NCI-H345 treated with DMSO at 0.1 percent for 48 hours (cell line): ENCODE data around the gene PCSK4.

Experiments
- DNase-seq: peaks from one replicate; lab custom pipeline; 2025; ENCODE audit not compliant: unreplicated experiment; lab: John Stamatoyannopoulos, UW

PCSK4 gene

DNA sequence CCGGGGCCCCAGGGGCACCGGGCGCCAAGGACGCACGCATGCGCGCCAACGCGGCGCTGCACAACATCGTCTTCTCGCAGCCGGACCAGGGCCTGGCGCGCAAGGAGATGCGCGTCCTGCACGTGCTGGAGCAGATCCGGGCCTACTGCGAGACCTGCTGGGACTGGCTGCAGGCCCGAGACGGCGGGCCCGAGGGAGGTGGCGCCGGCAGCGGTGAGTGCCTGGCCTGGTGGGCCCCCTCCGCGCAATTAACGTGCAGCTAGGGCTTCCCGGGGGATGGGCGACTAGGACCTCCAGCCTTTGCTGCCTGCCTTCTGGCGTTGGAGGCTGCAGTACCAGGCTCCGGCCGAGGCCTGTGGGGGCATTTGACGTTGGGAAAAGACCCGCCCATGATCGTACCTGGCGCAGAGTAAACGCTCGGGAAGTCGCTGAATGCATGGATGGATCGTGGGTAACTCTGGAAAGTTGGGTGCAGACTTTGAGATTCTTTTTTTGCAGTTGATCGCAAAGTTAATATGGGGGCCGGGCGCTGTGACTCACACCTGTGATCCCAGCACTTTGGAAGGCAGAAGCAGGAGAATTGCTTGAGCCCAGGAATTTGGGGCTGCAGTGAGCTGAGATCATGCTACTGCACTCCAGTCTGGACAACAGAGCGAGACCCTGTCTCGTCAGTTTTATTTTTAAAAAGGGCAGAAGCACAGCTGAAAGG is 33.0 kb downstream of the PCSK4 start:
- no peak for DNase-seq

DNA sequence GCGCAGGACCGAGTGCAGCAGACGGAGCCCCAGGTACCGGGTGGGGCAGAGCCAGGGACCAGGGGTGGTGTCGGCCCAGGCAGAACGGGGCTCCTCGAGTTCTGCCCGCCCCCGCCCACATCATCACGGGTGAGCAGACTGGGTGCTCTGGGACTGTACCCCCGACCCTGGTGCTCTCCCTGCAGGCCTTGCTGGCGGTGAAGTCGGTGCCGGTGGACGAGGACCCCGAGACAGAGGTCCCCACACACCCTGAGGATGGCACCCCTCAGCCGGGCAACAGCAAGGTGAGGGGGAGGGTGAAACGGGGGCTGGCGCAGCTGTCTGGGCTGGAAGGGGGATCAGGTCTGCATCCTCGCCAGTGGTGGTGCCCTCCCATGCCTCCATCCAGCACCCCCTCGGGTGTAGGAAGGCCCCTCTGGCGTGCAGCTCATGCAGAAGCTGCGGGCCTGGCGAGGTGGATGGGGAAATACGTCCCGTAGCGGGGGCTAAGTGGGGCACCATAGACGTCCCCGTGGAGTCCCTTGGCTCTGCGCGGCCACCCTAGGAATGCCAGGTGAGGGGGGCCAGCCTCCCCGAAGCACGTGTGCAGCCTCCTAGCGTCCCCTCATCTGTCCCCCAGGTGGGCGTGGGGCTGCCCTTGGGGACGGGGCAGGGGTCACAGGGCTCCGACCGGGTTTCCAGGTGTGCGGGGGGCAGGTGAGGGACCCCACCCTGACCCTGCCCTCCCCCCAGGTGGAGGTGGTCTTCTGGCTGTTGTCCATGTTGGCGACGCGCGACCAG is 33.8 kb downstream of the PCSK4 start:
- no peak for DNase-seq

DNA sequence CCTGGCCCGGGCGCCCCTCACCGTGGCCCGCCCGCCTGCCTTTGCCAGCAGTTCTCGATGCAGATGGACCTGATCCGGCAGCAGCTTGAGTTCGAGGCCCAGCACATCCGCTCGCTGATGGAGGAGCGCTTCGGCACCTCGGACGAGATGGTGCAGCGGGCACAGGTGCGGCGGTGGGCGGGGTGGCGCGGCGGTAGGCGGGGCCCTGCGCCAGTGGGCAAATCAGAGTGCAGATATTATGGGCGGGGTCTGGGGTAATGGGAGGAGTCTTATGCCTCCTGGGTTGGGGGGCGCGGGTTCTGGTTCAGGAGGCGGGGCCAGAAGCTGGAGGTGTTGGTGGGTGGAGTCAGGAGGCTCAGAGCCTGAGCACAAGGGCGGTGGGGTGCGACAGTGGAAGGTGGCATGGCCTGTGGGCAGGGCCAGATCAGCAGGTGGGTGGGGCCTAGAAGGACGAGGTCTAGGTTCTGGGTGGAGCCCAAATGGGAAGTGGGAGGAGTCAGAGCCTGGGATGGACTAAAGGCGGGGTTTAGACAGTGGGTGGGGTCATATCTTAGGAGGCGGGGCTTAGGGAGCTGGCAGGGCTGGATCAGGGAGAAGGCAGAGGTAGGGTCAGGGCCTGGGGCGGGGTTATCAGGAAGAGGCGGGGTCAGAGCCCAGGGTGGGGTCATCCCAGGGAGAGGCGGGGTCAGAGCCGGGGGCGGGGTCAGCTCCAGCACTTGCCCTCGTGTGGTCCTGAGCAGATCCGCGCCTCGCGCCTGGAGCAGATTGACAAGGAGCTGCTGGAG is 34.6 kb downstream of the PCSK4 start:
- no peak for DNase-seq

DNA sequence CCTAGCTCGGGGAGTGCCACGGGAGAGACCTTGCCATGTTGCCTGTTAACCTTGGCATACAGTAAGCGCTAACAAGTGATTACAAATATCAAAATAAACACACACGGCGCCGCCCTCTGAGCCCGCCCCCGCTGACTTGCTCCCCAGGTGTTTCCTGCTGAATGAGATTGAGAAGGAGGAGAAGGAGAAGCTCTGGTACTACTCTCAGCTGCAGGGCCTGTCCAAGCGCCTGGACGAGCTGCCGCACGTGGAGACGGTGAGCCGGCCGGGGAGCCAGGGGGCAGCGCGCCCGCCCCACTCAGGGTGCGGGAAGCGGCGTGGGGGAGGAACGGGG is 35.2 kb downstream of the PCSK4 start:
- DNase-seq = no peak

DNA sequence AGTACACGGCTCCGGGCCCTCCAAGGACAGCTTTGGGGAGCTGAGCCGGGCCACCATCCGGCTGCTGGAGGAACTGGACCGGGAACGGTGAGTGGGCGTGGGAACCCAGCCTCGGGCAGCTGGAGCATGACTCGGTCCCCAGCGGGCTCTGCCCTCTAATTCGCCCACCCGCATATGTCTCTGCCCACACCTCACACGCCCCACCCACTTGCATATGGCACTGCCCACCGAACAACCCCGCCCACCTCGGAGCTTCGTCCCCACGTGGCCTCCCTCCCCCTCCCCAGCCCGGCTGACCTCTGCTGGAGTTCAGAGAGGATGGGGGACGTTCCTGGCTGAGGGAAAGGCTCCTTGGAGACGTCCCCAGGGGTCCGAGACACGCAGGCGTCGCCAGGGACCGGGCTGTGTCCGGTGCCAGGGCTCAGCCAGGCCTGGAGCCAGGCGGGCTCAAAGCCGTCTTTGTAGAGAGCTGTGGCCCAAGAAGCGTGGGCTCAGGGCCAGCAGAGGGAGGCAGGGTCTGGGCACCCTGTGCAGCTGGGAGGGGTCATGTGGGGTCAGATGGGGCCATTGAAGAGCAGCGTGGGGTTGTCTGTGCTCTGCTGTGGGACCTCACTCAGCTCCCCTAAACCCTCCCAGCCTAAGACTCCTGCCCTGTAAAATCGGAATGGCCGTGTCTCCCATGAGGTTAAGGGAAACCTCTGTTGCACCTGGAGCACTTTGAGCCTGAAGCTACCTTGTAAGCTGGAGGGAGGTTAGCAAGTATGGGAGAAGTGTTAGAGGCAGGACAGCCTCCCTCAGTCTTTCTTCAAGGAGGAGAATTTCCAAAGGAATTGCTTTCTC is 36.4 kb downstream of the PCSK4 start:
- DNase-seq = no peak

DNA sequence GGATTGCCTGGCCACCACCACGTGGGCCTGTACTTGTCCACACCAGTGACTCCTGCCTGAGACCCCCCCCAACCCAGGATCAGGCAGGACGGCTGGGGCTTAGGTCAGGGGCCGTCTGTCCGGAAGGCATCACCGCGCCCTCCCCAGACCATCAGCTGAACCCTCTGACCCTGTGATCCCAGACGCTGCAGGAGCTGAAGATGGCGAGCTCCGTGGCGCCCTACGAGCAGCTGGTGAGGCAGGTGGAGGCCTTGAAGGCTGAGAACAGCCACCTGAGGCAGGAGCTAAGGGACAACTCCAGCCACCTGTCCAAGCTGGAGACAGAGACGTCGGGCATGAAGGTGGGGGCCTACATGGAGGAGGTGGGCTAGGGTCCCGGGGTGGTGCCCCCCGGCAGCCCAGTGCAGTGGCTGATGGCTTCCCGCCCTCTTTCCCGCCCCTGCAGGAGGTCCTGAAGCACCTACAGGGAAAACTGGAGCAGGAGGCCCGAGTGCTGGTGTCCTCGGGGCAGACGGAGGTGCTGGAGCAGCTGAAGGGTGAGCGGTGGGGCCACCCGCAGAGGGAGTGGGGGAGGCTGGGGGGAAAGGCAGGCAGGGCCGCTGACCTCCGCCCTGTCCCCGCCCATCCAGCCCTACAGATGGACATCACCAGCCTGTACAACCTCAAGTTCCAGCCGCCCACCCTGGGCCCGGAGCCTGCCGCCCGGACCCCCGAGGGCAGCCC is 37.2 kb downstream of the PCSK4 start:
- no peak for DNase-seq

DNA sequence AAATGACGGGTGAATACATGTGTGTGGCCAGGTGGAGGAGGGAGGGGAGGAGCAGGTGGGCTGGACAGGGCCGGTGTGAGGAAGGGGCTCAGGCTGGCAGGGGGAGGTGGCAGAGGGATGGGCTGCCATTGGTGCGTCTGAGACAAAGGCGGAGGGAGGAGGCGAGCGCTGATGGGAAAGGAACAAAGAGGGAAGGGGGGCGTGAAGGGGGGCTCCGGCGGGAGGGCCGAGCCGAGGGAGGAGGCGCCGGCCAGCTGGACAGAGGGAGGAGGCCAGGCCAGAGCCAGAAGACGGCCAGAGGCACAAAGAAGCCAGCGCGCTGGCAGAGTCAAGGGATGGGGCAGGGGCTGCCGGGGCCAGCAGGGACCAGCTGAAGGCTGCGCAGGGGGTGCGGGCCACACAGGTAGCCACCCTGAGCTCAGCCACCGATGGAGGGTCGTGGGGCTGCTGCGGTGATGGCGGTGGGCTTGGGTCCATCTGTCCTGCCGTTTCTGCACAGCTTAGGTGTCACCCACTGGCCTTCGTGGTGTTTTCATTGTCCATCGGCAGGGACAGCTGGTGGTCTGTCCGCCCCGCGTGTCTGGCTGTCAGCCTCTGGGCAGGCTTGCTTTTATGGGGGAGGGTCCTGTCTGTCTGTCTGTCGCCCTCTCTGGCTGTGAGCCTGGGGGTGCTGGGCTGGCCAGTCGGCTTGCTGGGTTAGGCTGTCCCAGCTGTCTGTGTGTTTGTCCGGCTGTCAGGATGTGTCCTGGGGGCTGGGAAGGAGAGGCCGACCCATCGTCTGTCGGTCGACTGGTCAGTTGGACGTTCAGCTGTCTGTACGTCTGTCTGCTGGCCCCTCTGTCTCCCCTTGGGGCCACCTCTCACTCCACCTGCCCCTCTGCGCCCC is 38.0 kb downstream of the PCSK4 start:
- no peak for DNase-seq

DNA sequence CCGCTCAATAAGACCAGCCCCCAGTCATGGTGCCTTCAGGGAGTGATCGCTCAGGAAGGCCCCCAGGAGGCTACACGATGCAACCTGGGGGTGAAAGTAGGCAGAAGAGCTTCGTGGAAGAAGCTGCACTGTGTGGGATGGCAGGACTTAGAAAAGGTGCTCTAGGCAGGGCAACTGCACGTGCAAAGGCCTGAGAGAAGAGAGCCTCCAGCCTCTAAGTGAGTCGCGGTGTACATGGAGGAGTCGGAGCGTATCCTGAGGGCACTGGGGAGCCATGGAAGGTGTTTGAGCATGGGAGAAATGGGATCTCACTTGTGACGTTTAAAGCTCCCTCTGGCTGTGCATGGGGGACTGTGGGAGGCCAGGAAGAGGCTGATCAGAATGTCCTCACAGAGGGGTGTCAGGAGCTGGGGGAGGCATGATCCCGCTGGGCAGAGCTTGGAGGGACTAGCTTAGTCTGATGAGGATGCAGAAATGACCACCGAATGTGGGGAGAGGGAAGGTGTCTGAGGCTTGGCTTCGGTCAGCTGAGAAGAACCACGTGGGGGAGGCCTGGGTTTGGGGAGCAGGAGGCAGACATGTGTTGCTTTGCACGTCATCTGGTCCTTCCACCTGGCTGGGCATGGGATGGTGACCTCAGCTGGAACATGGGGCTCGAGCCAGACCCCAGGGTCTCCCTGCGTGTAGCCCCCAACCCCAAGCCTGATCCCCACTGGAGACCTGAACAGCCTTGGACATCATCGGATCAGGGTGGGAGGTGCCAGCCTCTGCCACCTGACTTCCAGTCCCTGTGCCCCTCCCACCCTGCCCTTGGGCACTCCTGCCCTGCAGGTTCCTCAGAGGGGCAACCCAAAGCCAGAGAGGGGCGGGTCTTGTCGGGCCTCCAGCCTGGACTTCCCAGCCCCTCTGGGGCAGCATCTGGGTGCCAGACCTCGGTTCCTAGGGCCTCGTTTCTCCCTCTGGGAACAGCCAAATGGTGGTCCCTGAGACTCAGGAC is 39.1 kb downstream of the PCSK4 start:
- DNase-seq = no peak

DNA sequence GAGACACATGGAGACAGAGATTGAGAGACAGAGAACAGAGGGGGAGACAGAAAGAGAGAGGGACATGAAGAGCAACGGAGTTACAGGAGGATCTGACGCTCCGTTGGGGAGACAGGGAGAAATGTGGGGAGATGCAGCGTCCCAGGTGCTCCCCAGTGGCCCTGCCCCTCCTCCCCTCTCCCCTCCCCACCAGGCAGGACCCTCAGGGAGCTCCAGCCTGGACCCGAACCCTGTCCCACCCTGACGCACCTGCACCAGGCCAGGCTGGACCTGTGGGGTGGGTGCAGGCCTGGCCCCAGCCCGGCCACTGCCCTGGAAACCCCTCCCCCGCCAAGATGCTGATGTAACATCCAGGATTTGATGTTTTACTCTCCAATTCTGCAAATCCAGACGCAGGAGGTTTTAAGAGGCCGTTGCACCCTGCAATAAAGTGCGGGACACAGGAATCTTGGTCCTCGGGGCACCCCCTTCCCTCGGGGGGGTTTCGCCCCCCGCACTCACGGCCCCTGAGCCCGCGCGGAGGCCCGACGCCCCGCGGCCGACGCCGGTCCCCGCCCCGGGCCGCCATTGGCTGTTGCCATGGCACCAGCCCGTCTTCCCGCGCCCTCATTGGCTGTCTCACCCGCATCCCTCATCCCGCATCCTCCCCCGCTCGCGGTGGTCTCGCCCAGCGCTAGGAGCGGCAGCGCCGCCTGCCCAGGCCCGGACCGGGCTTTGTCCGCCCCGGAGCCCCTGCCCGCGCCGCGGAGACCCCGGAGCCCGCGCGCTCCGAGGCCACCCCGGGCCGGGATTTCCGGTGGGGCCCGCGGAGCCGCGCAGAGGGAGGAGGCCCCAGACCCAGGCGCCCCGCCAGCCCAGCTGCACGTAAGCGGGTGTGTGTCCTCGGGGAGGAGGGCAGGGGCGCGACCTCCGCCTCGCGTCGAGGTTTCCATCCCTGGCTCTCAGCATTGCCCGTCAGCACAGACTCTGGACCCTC is 40.4 kb downstream of the PCSK4 start, which contains the start of gene APC2:
APC2 (plus strand) TSS at position 655 of the 976 bp plus-strand sequence. CDS start 2,881 bp downstream, outside the sequence.
- peak; percentile 57 for DNase-seq

DNA sequence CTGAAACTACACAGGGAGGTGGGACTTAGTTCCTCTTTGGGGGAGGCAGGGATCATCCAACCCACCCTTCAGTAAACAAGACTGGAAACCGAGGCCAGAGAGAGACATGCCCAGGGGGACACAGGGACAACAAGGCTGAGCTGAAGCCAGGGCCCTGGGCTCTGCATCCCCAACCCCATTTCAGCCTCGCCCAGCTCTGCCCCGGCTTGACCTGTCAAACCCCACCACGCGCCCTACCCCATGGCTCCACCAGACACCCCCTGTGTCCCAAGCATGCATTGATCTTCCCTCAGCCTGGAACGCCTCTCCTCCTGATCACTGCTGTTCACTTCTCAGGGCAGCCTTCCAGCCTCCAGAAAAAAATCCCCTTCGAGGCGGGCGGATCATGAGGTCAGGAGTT is 42.2 kb downstream of the PCSK4 start:
- DNase-seq = no peak

DNA sequence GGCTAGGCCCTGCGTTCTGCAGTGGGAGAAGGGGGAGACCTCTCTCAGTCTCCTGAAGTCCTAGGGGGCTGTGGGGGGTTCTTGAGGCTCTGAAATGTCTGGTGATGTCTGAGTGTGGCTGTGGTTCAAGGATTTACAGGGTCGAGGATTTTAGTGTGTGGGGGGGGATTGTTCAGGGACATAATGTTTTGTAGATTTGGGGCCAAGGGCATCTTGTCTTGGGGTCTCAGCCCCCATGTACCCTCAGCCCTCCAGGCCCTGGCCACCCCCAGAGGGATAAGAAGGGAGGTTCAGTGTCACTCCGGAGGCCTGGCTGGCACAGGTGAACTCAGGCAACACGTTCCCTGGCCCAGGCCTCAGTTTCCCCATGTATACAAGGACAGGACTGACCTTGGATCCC is 42.6 kb downstream of the PCSK4 start:
- DNase-seq = no peak

DNA sequence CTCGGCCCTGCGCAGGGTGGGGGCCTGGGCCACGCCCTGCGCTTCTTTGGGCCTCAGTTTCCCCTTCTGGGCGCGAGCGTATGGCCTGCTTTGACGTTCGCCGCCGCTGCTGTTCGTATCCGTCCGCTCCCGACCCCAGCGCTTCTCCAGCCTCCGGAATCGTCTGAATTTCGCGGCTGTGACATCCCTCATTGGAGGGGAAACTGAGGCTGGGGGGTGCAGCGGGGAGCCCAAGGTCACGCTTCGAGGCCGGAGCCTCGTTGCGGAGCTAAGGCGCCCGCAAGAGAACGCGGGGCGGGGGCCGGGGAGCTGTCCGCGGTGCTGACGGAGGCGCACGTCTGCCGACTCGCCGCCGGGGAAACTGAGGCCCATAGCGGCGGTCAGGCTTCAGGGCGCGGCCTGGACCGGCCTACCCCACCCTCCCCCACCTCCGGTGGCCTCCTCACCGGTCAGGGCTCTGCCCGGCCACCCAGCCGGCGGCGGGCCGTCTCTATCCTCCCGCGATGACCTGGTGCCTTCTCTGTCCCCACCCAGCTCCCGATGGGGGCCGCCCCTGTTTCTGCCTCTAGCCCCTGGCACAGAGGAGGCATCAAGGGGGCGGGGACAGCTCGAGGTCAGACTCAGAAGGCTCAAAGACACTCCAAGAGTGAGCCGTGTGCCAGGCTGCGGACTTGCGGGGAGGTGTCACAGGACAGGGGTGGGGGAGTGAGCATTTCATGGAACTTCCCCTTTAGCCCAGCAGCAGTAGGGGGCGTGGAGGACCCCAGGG is 43.3 kb downstream of the PCSK4 start:
- DNase-seq = no peak

DNA sequence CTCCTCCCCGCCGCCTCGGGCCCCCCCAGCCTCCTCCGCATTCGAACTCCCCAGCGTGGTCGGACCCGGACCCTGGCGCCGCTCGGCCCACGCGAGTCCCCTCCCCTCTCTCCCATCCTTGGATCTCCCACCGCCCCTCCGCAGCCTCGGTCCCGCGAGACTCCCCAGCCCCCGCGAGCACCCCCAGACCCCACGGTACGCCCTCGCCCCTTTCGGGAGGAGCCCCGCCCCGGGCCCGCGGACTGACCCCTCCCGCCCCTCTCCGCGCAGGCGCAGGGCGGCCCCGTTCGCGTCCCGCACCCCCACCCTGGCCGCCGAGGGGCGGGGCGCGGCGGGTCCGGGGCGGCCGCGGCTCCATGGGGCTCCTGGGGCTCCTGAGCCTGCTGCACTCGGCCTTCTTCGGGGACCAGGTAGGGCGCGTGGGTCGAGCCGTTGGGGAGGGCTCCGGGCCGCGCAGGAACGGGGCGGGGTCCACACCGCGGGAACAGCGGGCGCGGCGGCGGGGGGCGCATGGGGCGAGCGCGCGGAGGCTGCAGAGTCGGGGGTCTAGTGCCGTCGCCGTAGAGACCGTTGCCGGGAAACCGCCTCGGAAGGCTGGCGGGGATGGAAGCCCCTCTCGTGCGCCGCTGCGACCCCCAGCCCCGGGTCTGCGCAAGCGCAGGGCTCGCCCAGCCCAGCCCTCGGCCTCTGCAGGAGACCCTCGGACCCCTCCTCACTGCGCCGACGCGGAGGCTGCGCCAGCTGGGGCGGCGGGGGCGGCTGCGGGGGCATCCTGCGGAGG is 44.0 kb downstream of the PCSK4 start:
- DNase-seq = peak; percentile 26

DNA sequence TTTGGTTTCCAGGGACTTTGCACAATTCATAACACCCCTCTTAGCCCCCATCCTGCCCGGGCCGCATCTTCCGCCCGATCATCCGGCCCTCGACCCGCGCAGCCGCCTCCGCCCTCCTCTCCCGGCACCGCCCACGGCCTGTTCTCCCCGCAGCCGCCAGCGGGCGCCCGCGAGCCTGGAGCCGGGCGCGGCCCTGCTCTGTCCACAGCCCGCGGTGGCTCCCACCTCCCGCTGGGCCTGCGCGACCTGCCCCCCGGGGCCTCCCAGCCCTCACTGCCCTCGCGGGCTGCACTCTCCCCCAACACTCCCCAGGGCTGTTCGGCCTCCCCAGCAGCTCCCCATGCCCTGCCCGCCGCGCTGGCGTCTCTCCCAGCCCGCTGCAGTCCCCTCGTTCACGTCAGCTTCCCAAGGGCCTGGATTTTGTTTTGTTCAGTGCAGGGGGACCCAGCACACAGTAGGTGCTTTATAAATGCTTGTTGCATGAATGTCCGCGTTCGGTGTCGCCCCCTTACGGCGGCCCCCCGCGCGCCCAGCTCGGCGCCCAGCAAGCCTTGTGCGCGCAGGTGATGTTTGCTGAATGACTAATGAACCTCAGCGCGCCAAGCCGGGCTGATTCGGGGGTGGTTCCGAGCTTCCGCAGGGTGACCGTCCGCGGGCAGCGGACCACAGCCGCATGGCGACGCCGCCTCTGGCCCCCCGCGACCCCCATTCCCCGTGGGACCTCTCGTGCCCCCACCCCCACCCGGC is 44.8 kb downstream of the PCSK4 start:
- DNase-seq = peak; percentile 46
